Measurements from ENCODE around the gene MUS81. TPM values are rescaled to one million over a fixed set of nuclear protein-coding genes. Genes with fewer than 3 reads are reported as not detected.

MUS81 gene
- total RNA-seq, 1 donor from 2014 or later, result 52.8 TPM

- Histone ChIP-seq H3K9me3 (no peaks in the 10 kb centered on the region), H3K27ac (no peak overlapping the region), H3K27me3 (ENCODE audit: low read depth) (peaks cover 4% of the 10 kb centered on the region), H3K4me1 (peaks cover 6% of the 10 kb centered on the region), H3K36me3 (no peaks in the 10 kb centered on the region), H3K4me3 (no peak overlapping the region)
- TF ChIP-seq, protein P1, sequence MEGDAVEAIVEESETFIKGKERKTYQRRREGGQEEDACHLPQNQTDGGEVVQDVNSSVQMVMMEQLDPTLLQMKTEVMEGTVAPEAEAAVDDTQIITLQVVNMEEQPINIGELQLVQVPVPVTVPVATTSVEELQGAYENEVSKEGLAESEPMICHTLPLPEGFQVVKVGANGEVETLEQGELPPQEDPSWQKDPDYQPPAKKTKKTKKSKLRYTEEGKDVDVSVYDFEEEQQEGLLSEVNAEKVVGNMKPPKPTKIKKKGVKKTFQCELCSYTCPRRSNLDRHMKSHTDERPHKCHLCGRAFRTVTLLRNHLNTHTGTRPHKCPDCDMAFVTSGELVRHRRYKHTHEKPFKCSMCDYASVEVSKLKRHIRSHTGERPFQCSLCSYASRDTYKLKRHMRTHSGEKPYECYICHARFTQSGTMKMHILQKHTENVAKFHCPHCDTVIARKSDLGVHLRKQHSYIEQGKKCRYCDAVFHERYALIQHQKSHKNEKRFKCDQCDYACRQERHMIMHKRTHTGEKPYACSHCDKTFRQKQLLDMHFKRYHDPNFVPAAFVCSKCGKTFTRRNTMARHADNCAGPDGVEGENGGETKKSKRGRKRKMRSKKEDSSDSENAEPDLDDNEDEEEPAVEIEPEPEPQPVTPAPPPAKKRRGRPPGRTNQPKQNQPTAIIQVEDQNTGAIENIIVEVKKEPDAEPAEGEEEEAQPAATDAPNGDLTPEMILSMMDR (IDR thresholded peaks at IDR 0.05), result no peak
- intact Hi-C loops (cut with DNase I), result no loop called here
- DNase-seq, result no peak
- no peak for ATAC-seq
Measured at GRCh38 chr11:65906602-65907001, 46.4 kb downstream of the MUS81 start.

DNA sequence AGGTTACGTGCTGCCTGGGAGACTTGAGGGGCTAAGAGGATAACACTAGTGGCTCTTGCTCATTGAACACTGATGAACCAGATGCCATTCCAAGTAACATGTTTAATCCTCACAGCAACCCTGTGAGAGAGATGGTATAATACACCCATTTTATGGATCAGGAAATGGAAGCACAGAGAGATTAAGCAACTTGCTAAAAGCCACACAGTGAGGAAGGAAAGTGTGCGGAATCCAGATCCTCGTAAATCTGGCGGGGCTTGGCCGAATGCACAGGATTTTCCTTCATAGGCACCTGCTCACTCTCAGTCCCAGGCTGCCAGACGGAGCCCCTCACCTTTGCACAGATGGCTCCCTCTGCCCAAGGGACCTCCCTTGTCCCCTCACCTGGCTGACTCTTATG is 47.6 kb downstream of the MUS81 start:
- ATAC-seq (no peak), DNase-seq (no peak)
- intact Hi-C loops (cut with DNase I), result no loop called here
- Histone ChIP-seq H3K27me3 (ENCODE audit: low read depth) (peaks cover 4% of the 10 kb centered on the region), H3K9me3 (no peaks in the 10 kb centered on the region), H3K4me1 (peaks cover 13% of the 10 kb centered on the region), H3K36me3 (no peaks in the 10 kb centered on the region), H3K27ac (no peak overlapping the region), H3K4me3 (no peak overlapping the region)
- TF ChIP-seq, protein P1 (IDR thresholded peaks at IDR 0.05), result no peak

DNA sequence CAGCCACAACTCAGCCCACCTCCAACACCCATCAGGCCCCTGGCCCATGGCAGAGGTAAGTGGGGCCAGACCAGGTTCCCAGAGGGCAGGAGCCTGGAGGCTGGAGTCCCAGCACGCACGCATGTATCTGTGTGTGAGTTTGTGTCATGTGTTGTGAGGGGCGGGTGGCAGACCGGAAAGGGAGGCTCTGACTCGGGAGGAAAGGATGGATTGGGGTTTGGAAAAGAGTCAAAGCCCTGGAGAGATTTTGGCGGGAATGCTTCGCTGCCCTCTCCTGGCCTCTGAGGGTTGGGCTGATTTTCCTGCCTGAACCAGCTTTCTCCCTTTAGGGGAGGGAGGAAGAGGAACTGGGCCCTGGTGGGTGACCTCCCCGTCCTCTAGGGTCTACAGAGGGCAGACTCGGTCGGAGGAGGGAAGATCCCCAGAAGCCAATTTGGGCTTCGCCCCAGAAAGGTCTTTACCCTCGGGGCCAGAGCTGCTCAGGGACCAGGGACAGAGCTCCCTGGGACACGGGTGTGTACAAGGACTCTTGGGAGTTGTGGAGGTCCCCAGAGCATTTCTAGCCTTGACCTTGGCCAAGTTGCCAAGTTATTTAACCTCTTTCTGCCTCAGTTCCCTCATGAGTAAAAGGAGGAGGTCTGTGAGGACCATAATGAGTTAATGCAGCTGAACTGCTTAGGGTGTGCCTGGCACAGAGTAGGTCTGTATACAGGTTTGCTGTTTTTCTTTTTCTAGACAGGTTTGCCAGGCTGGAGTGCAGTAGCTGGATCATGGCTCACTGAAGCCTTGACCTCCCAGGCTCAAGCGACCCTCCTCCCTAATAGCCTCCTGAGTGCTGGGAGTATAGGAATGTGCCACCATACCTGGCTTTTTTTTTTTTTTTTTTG is 51.7 kb downstream of the MUS81 start:
- peaks cover 4% of the 10 kb centered on the region for H3K27me3 ChIP-seq (ENCODE audit: low read depth)
- TF ChIP-seq, protein P1 (IDR thresholded peaks at IDR 0.05), result peak; percentile 42
- peak; percentile 23 to 25 for ATAC-seq
- H3K36me3 ChIP-seq, result no peaks in the 10 kb centered on the region
- peak overlapping the region; percentile 8 for H3K4me3 ChIP-seq
- DNase-seq, result no peak
- H3K9me3 ChIP-seq, result no peaks in the 10 kb centered on the region
- H3K27ac ChIP-seq, result peak overlapping the region; percentile 46
- intact Hi-C loops (cut with DNase I), result no loop called here
- peaks cover 38% of the 10 kb centered on the region for H3K4me1 ChIP-seq

DNA sequence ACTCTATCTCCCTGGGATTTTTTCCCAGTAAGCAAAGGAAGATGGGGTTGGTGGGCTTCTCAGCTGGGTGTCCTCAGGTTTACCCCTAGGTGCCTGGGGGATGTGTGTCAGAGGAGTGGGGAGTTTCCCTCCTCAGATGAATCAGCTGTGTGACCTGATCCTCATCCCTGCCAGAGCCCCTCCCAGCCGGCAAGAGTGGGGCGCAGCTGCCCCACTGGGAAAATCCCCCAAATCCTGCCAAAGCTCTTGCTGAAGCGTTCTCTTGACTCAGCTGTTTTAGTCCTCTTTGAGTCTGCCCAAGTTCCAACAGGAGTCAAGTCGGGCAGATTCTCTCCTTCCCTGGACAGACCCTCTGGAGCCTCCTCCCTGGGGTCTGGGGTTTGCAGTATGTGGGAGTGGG is 52.6 kb downstream of the MUS81 start:
- no peak overlapping the region for H3K4me3 ChIP-seq
- ATAC-seq (no peak), DNase-seq (no peak)
- H3K4me1 ChIP-seq, result peaks cover 47% of the 10 kb centered on the region
- H3K9me3 ChIP-seq, result no peaks in the 10 kb centered on the region
- no peaks in the 10 kb centered on the region for H3K36me3 ChIP-seq
- no peaks in the 10 kb centered on the region for H3K27me3 ChIP-seq (ENCODE audit: low read depth)
- TF ChIP-seq, protein P1 (IDR thresholded peaks at IDR 0.05), result no peak
- intact Hi-C loops (cut with DNase I), result no loop called here
- no peak overlapping the region for H3K27ac ChIP-seq

- no peaks in the 10 kb centered on the region for H3K36me3 ChIP-seq
- ATAC-seq, result no peak
- TF ChIP-seq, protein P1 (IDR thresholded peaks at IDR 0.05), result no peak
- intact Hi-C loops (cut with DNase I), result no loop called here
- H3K27me3 ChIP-seq (ENCODE audit: low read depth), result no peaks in the 10 kb centered on the region
- no peak for DNase-seq
- peak overlapping the region; percentile 67 for H3K27ac ChIP-seq
- no peak overlapping the region for H3K4me3 ChIP-seq
- H3K4me1 ChIP-seq, result peaks cover 54% of the 10 kb centered on the region
- H3K9me3 ChIP-seq, result no peaks in the 10 kb centered on the region
Measured at GRCh38 chr11:65915101-65915820, 55.0 kb downstream of the MUS81 start.

Data from lower lobe of right lung (tissue), 2 donors.